ENCODE data around the gene APOL2. TPM values are rescaled to one million over a fixed set of nuclear protein-coding genes. Genes with fewer than 3 reads are reported as not detected.

APOL2 gene
- total RNA-seq: 10 to 100 TPM; 81.9 to 87.9 TPM

GRCh38 chr22:36239401-36240171, at the start of gene APOL2:
TSS of gene APOL2 (minus strand) at chr22:36239527. CDS start at chr22:36233162, 6,365 bp downstream.

DNA sequence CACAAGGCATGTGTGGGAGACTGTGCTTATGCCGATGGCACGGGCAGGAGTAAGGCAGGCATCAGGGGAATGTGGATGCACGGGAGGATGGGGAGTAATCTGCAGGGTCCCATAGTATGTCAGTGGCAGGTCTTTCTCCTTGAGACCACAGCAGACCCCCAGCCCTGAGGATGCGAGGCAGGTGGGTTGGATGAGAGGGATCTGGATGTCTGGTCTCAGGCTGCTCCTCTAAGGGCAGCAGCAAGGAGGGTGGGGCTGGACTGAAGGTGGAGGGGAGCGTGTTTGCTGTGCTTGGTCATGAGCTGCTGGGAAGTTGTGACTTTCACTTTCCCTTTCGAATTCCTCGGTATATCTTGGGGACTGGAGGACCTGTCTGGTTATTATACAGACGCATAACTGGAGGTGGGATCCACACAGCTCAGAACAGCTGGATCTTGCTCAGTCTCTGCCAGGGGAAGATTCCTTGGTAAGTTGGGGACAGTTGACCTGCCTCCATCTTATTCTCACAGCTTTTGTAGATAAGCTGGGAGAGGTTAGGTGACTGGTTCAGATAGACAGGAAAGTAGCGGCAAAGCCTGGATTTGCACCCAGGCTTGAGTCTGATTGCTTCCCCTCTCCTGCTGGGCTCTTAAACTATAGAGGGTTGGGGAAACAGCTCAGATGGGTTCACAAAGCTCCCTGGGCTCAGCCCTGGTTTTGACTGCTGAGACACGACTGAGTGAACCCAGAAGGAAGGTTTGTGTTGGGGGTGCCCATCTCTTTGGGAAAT, 13.6 kb upstream of the APOL2 start, which contains the start of gene APOL1:
Gene APOL1, plus strand, starts transcription at position 380 of the 769 bp plus-strand sequence. CDS start 1,823 bp downstream, outside the sequence.

GRCh38 chr22:36201630-36202319, 37.6 kb downstream of the APOL2 start, which contains the start of gene APOL4:
TSS of gene APOL4 (minus strand) at chr22:36201809. CDS start at chr22:36201734, 75 bp downstream.

Small RNA genes lying within 50 kb of the gene (microRNA-seq; reads per million reads assigned to microRNA genes)
- gene MIR6819 (ENCODE audit: borderline microRNAs expressed, borderline replicate concordance): not detected

Other genes with a start within 250 kb of the APOL2 start
- gene RBFOX2, start 210.7 kb downstream of the APOL2 start, total RNA-seq: under 1 TPM; 0.53 to 0.60 TPM
- 100 to 1,000 TPM; 130 to 132 TPM for gene APOL3, start 78.8 kb downstream of the APOL2 start, total RNA-seq
- gene APOL4, start 37.7 kb downstream of the APOL2 start, total RNA-seq: 1 to 10 TPM in 1 of 2 experiments, under 1 TPM in 1; 0.87 to 1.2 TPM
- gene APOL1, start 13.6 kb upstream of the APOL2 start, total RNA-seq: 10 to 100 TPM; 37.6 to 42.1 TPM
- 100 to 1,000 TPM; 848 to 896 TPM for gene MYH9, start 148.4 kb upstream of the APOL2 start, total RNA-seq
- gene TXN2, start 242.1 kb upstream of the APOL2 start, total RNA-seq: 10 to 100 TPM; 69.6 to 75.5 TPM